Trophoblast cell (in vitro differentiated cells and primary cell): ENCODE results near the gene CARF.
"Not testable (repeated sequence)": the region's sequence is repeated elsewhere in the genome, so short reads cannot be mapped to it uniquely, and the experiment has no call there.

ENCODE experiments used
- DNase-seq, 2 donors: peaks; one replicate each; pipeline ENCODE4 v3.0.0-alpha.2; 2016
- H2AFZ ChIP-seq: 2 replicates; pipeline ENCODE4 v1.6.1; 2013; ENCODE audit warnings: low read length, moderate library complexity, mild to moderate bottlenecking; ENCODE audit not compliant: insufficient read depth, poor library complexity
- H2AK5ac ChIP-seq: 2 replicates; pipeline ENCODE4 v1.6.1; 2013; ENCODE audit warnings: mild to moderate bottlenecking, low read length
- H2BK120ac ChIP-seq: 2 replicates; pipeline ENCODE4 v1.6.1; 2013; ENCODE audit warnings: low read length, mild to moderate bottlenecking, moderate library complexity; ENCODE audit not compliant: insufficient read depth, poor library complexity
- H2BK12ac ChIP-seq: 2 replicates; pipeline ENCODE4 v1.6.1; 2013; ENCODE audit warnings: mild to moderate bottlenecking, low read length, moderate library complexity
- H2BK5ac ChIP-seq: 2 replicates; pipeline ENCODE4 v1.6.1; 2013; ENCODE audit warnings: low read length, low read depth, moderate library complexity, mild to moderate bottlenecking; ENCODE audit not compliant: poor library complexity
- H3K14ac ChIP-seq: 2 replicates; pipeline ENCODE4 v1.6.1; 2013; ENCODE audit warnings: mild to moderate bottlenecking, low read length
- H3K18ac ChIP-seq: 2 replicates; pipeline ENCODE4 v1.6.1; 2013; ENCODE audit warnings: mild to moderate bottlenecking, low read length
- H3K23ac ChIP-seq: 2 replicates; pipeline ENCODE4 v1.6.1; 2013; ENCODE audit warnings: low read length
- H3K27ac ChIP-seq: 2 replicates; pipeline ENCODE4 v1.5.1; 2013; ENCODE audit warnings: low read depth, mild to moderate bottlenecking, inconsistent platforms, low read length, moderate library complexity
- H3K27me3 ChIP-seq: 2 replicates; pipeline ENCODE4 v1.6.1; 2013; ENCODE audit warnings: inconsistent platforms, mild to moderate bottlenecking, low read length, moderate library complexity; ENCODE audit not compliant: insufficient read depth
- H3K36me3 ChIP-seq, 2 experiments: 1 replicate in 1 of 2; 2 replicates in 1 of 2; pipeline ENCODE4 v1.6.1; 2013; ENCODE audit warnings: low read length in 2 of 2, mild to moderate bottlenecking in 2 of 2, moderate library complexity in 1 of 2; ENCODE audit not compliant: insufficient read depth in 2 of 2, control insufficient read depth in 1 of 2
- H3K4ac ChIP-seq: 2 replicates; pipeline ENCODE4 v1.6.1; 2013; ENCODE audit warnings: low read depth, mild to moderate bottlenecking, low read length, moderate library complexity
- H3K4me1 ChIP-seq, 2 experiments: 1 replicate in 1 of 2; 2 replicates in 1 of 2; pipeline ENCODE4 v1.6.1; 2013; ENCODE audit warnings: low read length in 2 of 2, mild to moderate bottlenecking in 2 of 2, moderate library complexity in 1 of 2; ENCODE audit not compliant: insufficient read depth in 2 of 2, control insufficient read depth in 1 of 2
- H3K4me2 ChIP-seq: 2 replicates; pipeline ENCODE4 v1.6.1; 2013; ENCODE audit warnings: inconsistent platforms, mild to moderate bottlenecking, low read length, moderate library complexity
- H3K4me3 ChIP-seq: 2 replicates; pipeline ENCODE4 v1.5.1; 2013; ENCODE audit warnings: mild to moderate bottlenecking, low read depth, low read length, inconsistent platforms
- H3K79me1 ChIP-seq: one replicate; pipeline ENCODE4 v1.6.1; 2013; ENCODE audit warnings: low read length
- H3K79me2 ChIP-seq: 2 replicates; pipeline ENCODE4 v1.6.1; 2013; ENCODE audit warnings: low read length, mild to moderate bottlenecking; ENCODE audit not compliant: control insufficient read depth, insufficient read depth, poor library complexity
- H3K9ac ChIP-seq: 2 replicates; pipeline ENCODE4 v1.6.1; 2013; ENCODE audit warnings: mild to moderate bottlenecking, low read length
- H3K9me3 ChIP-seq: 2 replicates; pipeline ENCODE4 v1.6.1; 2013; ENCODE audit warnings: low read depth, mild to moderate bottlenecking, control low read depth, inconsistent platforms, low read length; ENCODE audit not compliant: insufficient read depth
- H4K12ac ChIP-seq: 2 replicates; pipeline ENCODE4 v1.6.1; 2013; ENCODE audit warnings: low read depth, mild to moderate bottlenecking, low read length, moderate library complexity
- H4K8ac ChIP-seq: 2 replicates; pipeline ENCODE4 v1.6.1; 2013; ENCODE audit warnings: low read depth, mild to moderate bottlenecking, low read length, moderate library complexity
- H4K91ac ChIP-seq: one replicate; pipeline ENCODE4 v1.6.1; 2013; ENCODE audit warnings: low read depth, mild to moderate bottlenecking, low read length, moderate library complexity
- WGBS: extraction: QIAGEN DNeasy Blood & Tissue Kit; methylation state at CpG from one replicate; pipeline ENCODE4 v1.1.7; 2013; ENCODE audit warnings: missing lambda C conversion rate; ENCODE audit not compliant: insufficient read length, insufficient coverage; ENCODE audit errors: extremely low coverage; 5-methylcytosine and 5-hydroxymethylcytosine counted together

Gene CARF

DNA sequence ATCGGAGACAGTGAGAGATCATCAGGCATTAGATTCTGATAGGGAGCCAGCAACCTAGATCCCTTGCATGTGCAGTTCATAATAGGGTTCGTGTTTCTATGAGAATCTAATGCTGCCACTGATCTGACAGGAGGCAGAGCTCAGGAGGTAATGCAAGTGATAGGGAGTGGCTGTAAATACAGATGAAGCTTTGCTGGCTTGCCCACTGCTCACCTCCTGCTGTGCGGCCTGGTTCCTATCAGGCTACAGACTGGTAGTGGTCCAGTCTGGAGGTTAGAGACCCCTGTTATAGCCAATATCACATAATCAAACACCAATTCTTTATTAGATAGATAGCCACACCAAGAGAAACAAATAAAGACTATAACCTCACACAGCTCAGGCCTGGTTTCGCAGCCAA is 51.6 kb downstream of the CARF start:
- H2AFZ ChIP-seq: no peak overlapping the region
- no peak overlapping the region for H3K14ac ChIP-seq
- H3K9ac ChIP-seq: no peak overlapping the region

DNA sequence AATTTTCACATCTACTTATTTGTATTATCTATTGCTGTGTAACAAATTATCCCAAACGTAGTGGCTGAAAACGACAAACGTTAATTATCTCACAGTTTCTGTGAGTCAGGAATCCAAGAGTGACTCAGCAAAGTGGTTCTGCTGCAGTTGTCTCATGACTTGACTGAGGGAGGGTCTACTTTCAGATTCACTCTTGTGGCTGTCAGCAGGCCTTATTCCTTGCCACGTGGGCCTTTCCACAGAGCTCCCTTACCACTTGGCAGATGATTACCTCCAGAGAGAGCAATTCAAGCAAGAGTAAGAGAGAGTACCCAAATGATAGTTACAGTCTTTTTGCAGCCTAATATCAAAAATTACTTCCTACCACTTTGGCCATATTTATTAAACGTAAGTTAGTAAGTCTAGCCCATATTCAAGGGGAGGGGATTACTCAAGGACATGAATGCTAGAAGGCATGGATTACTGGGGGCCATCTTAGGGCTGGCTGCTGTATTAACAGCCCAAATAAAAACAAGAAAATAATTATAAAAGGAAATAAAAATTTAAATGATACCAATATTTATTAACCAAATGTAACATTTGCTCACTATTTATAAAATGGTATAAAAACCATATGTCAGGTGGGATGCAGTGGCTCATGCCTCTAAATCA is 53.9 kb downstream of the CARF start:
- peak overlapping the region; percentile 36 for H3K4me2 ChIP-seq
- H3K27me3 ChIP-seq: no peaks in the 10 kb centered on the region
- H3K79me2 ChIP-seq: no peaks in the 10 kb centered on the region

More for the DNA sequence above, 51.6 kb downstream of the CARF start:
- no peaks in the 10 kb centered on the region for H3K27me3 ChIP-seq
- no peak overlapping the region for H2BK12ac ChIP-seq
- H4K12ac ChIP-seq: no peak overlapping the region
- no peaks in the 10 kb centered on the region for H3K79me2 ChIP-seq
- no peaks in the 10 kb centered on the region for H3K79me1 ChIP-seq
- no peaks in the 10 kb centered on the region for H3K9me3 ChIP-seq
- no peak overlapping the region for H3K18ac ChIP-seq
- peaks cover 0 to 1% of the 10 kb centered on the region in 2 experiments for H3K4me1 ChIP-seq
- WGBS: no CpG with 5 or more reads among the region's 4 CpGs
- H2BK5ac ChIP-seq: no peak overlapping the region
- DNase-seq: no peak
- H2AK5ac ChIP-seq: no peak overlapping the region
- H2BK120ac ChIP-seq: no peak overlapping the region
- H4K91ac ChIP-seq: no peak overlapping the region
- no peak overlapping the region for H3K4ac ChIP-seq
- H3K27ac ChIP-seq: no peak overlapping the region
- no peak overlapping the region for H3K4me2 ChIP-seq
- H3K36me3 ChIP-seq: no peaks in the 10 kb centered on the region
- H4K8ac ChIP-seq: no peak overlapping the region
- H3K23ac ChIP-seq: no peak overlapping the region
- no peak overlapping the region for H3K4me3 ChIP-seq

DNA sequence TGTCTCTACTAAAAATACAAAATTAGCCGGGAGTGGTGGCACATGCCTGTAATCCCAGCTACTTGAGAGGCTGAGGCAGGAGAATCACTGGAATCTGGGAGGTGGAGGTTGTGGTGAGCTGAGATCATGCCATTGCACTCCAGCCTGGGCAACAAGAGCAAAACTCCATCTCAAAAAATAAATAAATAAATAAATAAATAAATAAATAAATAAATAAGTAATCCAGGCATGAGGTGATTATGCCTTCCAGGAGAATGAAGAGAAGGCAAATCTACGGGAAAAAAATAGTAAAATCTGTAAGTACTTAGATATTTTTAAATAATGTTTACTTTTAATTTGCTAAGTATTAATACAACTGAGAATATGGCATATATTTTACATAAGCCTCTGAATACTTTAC is 57.3 kb downstream of the CARF start:
- H3K23ac ChIP-seq, H4K91ac ChIP-seq, H2BK5ac ChIP-seq, H2BK120ac ChIP-seq, H2BK12ac ChIP-seq, H3K4me2 ChIP-seq, DNase-seq, H4K8ac ChIP-seq, H3K4ac ChIP-seq, H3K27me3 ChIP-seq, H2AFZ ChIP-seq, H3K79me1 ChIP-seq, H3K9ac ChIP-seq, H3K36me3 ChIP-seq, H4K12ac ChIP-seq, H3K9me3 ChIP-seq, H3K4me3 ChIP-seq, H3K27ac ChIP-seq, H3K79me2 ChIP-seq, H3K4me1 ChIP-seq, H3K18ac ChIP-seq, H3K14ac ChIP-seq, H2AK5ac ChIP-seq: not testable (repeated sequence)
- WGBS: no CpG with 5 or more reads among the region's 2 CpGs

More for the DNA sequence above, 53.9 kb downstream of the CARF start:
- H3K27ac ChIP-seq: no peak overlapping the region
- no peaks in the 10 kb centered on the region for H3K79me1 ChIP-seq
- no peak overlapping the region for H4K12ac ChIP-seq
- H3K4ac ChIP-seq: no peak overlapping the region
- no peak overlapping the region for H3K18ac ChIP-seq
- H3K4me1 ChIP-seq: peaks cover 0 to 1% of the 10 kb centered on the region in 2 experiments
- no peak overlapping the region for H3K9ac ChIP-seq
- H4K91ac ChIP-seq: no peak overlapping the region
- H4K8ac ChIP-seq: no peak overlapping the region
- H2AFZ ChIP-seq: no peak overlapping the region
- no peak overlapping the region for H2BK5ac ChIP-seq
- peak; percentile 17 to 50 for DNase-seq
- H3K14ac ChIP-seq: no peak overlapping the region
- peak overlapping the region; percentile 53 for H2BK12ac ChIP-seq
- no peak overlapping the region for H2AK5ac ChIP-seq
- H3K36me3 ChIP-seq: no peaks in the 10 kb centered on the region
- H3K23ac ChIP-seq: no peak overlapping the region
- no CpG with 5 or more reads among the region's 5 CpGs for WGBS
- no peaks in the 10 kb centered on the region for H3K9me3 ChIP-seq
- H2BK120ac ChIP-seq: no peak overlapping the region
- H3K4me3 ChIP-seq: no peak overlapping the region

DNA sequence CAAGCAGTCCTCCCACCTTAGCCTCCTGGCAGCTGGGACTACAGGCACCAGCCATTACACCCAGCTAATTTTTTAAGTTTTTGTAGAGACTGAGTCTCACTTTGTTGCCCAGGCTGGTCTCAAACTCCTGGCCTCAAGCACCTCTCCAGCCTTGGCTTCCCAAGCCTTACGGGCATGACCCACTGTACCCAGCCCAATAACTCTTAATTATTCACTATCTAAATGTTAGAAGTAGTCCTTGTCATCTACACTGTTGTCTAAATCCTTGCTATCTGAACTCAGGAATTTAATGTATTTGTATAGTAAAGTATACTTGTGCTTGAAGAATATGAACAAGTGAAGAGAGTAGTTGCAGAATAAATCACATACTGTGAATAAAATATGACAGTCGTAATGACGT is 64.7 kb downstream of the CARF start:
- H2AK5ac ChIP-seq: no peak overlapping the region
- no peak overlapping the region for H2BK5ac ChIP-seq
- no peak overlapping the region for H3K18ac ChIP-seq
- no peaks in the 10 kb centered on the region for H3K4me1 ChIP-seq
- no peak overlapping the region for H2AFZ ChIP-seq
- no CpG with 5 or more reads among the region's 3 CpGs for WGBS
- no peaks in the 10 kb centered on the region for H3K79me1 ChIP-seq
- no peak overlapping the region for H4K8ac ChIP-seq
- H4K91ac ChIP-seq: no peak overlapping the region
- H3K9me3 ChIP-seq: peaks cover 2% of the 10 kb centered on the region
- no peak for DNase-seq
- no peaks in the 10 kb centered on the region for H3K27me3 ChIP-seq
- no peak overlapping the region for H2BK120ac ChIP-seq
- H3K36me3 ChIP-seq: no peaks in the 10 kb centered on the region
- H3K4ac ChIP-seq: no peak overlapping the region
- no peak overlapping the region for H3K4me2 ChIP-seq
- H3K27ac ChIP-seq: no peak overlapping the region
- H3K9ac ChIP-seq: no peak overlapping the region
- H2BK12ac ChIP-seq: no peak overlapping the region
- no peak overlapping the region for H4K12ac ChIP-seq
- H3K79me2 ChIP-seq: no peaks in the 10 kb centered on the region
- H3K23ac ChIP-seq: no peak overlapping the region
- H3K14ac ChIP-seq: no peak overlapping the region
- no peak overlapping the region for H3K4me3 ChIP-seq
